Measurements from ENCODE around the gene PAX8. TPM values are rescaled to one million over a fixed set of nuclear protein-coding genes. Genes with fewer than 3 reads are reported as not detected.

PAX8 gene
- total and polyA plus RNA-seq, 2 of the 13 experiments (the other 11 are each of a cell fraction or from before 2014, with no cell fraction given) = 1.5 to 8.8 TPM

DNA sequence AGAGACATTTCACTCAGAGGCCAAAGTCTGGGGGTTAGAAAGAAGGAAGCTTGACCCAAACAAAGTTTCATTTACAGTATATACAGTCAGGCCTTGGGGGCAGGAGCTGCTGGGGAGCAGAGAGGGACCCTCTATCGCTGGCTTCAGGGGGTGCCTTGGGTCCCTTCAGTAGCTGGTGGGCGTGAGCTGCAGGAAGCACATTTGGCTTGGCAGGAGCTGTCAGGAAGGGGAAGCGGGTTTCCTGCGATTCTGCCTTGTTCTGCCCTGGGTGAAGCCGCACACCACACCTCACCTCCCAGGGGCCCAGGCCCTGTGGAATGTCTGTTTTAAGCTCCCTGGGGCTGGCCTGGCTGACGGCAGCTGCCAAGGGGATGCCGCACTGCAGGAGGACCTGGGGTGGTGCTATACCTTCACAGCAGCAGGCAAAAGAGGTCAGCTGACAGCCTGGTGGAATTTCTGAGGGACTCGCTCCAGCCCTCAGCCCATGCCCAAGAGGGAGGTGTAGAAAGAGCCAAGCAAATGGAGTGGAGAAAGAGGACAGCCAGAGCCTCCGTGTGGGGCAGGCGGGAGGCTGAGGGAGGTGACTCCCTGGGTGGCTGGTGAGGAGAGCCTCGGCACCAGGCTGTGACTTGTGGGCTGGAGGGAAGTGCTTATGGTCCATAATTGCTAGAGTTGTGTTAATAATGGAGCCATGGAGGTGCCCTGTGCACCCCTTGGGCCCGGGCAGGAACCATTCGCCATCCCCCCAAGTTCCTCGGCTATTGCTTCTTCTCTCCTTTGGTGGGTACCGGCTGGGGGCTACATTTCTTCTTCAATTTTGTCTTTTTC lies 61.1 kb downstream of the PAX8 start (continued):
- TF ChIP-seq, protein P1, sequence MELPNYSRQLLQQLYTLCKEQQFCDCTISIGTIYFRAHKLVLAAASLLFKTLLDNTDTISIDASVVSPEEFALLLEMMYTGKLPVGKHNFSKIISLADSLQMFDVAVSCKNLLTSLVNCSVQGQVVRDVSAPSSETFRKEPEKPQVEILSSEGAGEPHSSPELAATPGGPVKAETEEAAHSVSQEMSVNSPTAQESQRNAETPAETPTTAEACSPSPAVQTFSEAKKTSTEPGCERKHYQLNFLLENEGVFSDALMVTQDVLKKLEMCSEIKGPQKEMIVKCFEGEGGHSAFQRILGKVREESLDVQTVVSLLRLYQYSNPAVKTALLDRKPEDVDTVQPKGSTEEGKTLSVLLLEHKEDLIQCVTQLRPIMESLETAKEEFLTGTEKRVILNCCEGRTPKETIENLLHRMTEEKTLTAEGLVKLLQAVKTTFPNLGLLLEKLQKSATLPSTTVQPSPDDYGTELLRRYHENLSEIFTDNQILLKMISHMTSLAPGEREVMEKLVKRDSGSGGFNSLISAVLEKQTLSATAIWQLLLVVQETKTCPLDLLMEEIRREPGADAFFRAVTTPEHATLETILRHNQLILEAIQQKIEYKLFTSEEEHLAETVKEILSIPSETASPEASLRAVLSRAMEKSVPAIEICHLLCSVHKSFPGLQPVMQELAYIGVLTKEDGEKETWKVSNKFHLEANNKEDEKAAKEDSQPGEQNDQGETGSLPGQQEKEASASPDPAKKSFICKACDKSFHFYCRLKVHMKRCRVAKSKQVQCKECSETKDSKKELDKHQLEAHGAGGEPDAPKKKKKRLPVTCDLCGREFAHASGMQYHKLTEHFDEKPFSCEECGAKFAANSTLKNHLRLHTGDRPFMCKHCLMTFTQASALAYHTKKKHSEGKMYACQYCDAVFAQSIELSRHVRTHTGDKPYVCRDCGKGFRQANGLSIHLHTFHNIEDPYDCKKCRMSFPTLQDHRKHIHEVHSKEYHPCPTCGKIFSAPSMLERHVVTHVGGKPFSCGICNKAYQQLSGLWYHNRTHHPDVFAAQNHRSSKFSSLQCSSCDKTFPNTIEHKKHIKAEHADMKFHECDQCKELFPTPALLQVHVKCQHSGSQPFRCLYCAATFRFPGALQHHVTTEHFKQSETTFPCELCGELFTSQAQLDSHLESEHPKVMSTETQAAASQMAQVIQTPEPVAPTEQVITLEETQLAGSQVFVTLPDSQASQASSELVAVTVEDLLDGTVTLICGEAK (IDR thresholded peaks at IDR 0.05) = no peak
- TF ChIP-seq, protein P1 (CRISPR knock-in tag; IDR thresholded peaks at IDR 0.05) = 0 out of 2 replicates have a peak, but pooled peaks have one; percentile 64
- TF ChIP-seq, protein P2, sequence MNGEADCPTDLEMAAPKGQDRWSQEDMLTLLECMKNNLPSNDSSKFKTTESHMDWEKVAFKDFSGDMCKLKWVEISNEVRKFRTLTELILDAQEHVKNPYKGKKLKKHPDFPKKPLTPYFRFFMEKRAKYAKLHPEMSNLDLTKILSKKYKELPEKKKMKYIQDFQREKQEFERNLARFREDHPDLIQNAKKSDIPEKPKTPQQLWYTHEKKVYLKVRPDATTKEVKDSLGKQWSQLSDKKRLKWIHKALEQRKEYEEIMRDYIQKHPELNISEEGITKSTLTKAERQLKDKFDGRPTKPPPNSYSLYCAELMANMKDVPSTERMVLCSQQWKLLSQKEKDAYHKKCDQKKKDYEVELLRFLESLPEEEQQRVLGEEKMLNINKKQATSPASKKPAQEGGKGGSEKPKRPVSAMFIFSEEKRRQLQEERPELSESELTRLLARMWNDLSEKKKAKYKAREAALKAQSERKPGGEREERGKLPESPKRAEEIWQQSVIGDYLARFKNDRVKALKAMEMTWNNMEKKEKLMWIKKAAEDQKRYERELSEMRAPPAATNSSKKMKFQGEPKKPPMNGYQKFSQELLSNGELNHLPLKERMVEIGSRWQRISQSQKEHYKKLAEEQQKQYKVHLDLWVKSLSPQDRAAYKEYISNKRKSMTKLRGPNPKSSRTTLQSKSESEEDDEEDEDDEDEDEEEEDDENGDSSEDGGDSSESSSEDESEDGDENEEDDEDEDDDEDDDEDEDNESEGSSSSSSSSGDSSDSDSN (CRISPR knock-in tag; IDR thresholded peaks at IDR 0.05) = peak; percentile 40; the same call in 1 of the 2 replicates
- TF ChIP-seq, protein P3, sequence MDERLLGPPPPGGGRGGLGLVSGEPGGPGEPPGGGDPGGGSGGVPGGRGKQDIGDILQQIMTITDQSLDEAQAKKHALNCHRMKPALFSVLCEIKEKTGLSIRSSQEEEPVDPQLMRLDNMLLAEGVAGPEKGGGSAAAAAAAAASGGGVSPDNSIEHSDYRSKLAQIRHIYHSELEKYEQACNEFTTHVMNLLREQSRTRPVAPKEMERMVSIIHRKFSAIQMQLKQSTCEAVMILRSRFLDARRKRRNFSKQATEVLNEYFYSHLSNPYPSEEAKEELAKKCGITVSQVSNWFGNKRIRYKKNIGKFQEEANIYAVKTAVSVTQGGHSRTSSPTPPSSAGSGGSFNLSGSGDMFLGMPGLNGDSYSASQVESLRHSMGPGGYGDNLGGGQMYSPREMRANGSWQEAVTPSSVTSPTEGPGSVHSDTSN (CRISPR knock-in tag; IDR thresholded peaks at IDR 0.05) = no peak
- TF ChIP-seq HNRNPL (IDR thresholded peaks at IDR 0.05; ENCODE audit: low read depth, low read length) (peak; percentile 87), AGO1 (IDR thresholded peaks at IDR 0.05; ENCODE audit: low read depth, low read length, poor library complexity, severe bottlenecking) (peak; percentile 57), JDP2 (CRISPR knock-in tag; IDR thresholded peaks at IDR 0.05; ENCODE audit: borderline replicate concordance) (no peak), ZNF317 (CRISPR knock-in tag; IDR thresholded peaks at IDR 0.05) (0 out of 2 replicates have a peak, but pooled peaks have one; percentile 43), MED8 (CRISPR knock-in tag; IDR thresholded peaks at IDR 0.05; ENCODE audit: insufficient replicate concordance) (peak; percentile 43), RBFOX2 (IDR thresholded peaks at IDR 0.05; ENCODE audit: low read depth, low read length) (peak; percentile 51)
- TF ChIP-seq, protein P4, sequence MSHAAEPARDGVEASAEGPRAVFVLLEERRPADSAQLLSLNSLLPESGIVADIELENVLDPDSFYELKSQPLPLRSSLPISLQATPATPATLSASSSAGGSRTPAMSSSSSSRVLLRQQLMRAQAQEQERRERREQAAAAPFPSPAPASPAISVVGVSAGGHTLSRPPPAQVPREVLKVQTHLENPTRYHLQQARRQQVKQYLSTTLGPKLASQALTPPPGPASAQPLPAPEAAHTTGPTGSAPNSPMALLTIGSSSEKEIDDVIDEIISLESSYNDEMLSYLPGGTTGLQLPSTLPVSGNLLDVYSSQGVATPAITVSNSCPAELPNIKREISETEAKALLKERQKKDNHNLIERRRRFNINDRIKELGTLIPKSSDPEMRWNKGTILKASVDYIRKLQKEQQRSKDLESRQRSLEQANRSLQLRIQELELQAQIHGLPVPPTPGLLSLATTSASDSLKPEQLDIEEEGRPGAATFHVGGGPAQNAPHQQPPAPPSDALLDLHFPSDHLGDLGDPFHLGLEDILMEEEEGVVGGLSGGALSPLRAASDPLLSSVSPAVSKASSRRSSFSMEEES (CRISPR knock-in tag; IDR thresholded peaks at IDR 0.05) = peak; percentile 37; the same call in 1 of the 2 replicates
- TF ChIP-seq, protein P5, sequence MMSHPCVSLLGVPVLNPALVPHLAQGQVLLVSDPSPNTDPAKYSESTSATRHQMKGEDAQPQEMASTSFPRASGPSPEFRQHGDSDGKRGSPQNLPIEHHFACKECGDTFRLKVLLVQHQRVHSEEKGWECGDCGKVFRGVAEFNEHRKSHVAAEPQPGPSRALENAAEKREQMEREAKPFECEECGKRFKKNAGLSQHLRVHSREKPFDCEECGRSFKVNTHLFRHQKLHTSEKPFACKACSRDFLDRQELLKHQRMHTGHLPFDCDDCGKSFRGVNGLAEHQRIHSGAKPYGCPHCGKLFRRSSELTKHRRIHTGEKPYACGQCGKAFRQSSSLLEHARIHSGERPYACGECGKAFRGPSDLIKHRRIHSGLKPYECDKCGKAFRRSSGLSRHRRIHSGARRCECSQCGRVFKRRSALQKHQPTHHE (CRISPR knock-in tag; IDR thresholded peaks at IDR 0.05; ENCODE audit: borderline replicate concordance) = 0 out of 2 replicates have a peak, but pooled peaks have one; percentile 25
